HG03095 (cell line): ENCODE data around the gene PPAN.

ENCODE experiments used
- ATAC-seq: cut with Tn5 transposase; IDR thresholded peaks from one replicate; pipeline ENCODE4 v1.9.1; 2021; ENCODE audit warnings: moderate library complexity; ENCODE audit not compliant: unreplicated experiment

PPAN gene

GRCh38 chr19:10113592-10113963 lies 7.4 kb downstream of the PPAN start:
- no peak for ATAC-seq

- ATAC-seq: no peak
Measured at GRCh38 chr19:10113964-10114650, 7.9 kb downstream of the PPAN start.

- ATAC-seq: no peak
Measured at GRCh38 chr19:10114651-10115391, 8.7 kb downstream of the PPAN start.

- ATAC-seq: no peak
Measured at GRCh38 chr19:10115392-10116084, 9.4 kb downstream of the PPAN start.

GRCh38 chr19:10116085-10116865 lies 10.1 kb downstream of the PPAN start:
- ATAC-seq: no peak

GRCh38 chr19:10116866-10117616 lies 10.9 kb downstream of the PPAN start:
- ATAC-seq: no peak

GRCh38 chr19:10118960-10119359 lies 12.8 kb downstream of the PPAN start:
- ATAC-seq: no peak

- ATAC-seq: no peak
Measured at GRCh38 chr19:10120538-10121189, 14.5 kb downstream of the PPAN start.

GRCh38 chr19:10122045-10122444 lies 15.9 kb downstream of the PPAN start:
- ATAC-seq: no peak

- ATAC-seq: no peak
Measured at GRCh38 chr19:10124429-10124828, 18.3 kb downstream of the PPAN start.

- ATAC-seq: no peak
Measured at GRCh38 chr19:10126213-10126639, 20.1 kb downstream of the PPAN start.

GRCh38 chr19:10132905-10133304 lies 26.7 kb downstream of the PPAN start:
- ATAC-seq: no peak

- no peak for ATAC-seq
Measured at GRCh38 chr19:10133596-10133995, 27.4 kb downstream of the PPAN start.

GRCh38 chr19:10134040-10134439 lies 27.9 kb downstream of the PPAN start:
- ATAC-seq: no peak

GRCh38 chr19:10135551-10136334 lies 29.6 kb downstream of the PPAN start:
- no peak for ATAC-seq

- ATAC-seq: no peak
Measured at GRCh38 chr19:10136936-10137335, 30.8 kb downstream of the PPAN start.

- no peak for ATAC-seq
Measured at GRCh38 chr19:10137751-10138682, 31.9 kb downstream of the PPAN start.
